A549 (cell line): ENCODE measurements around the gene ORC1.

ENCODE experiments used
- CTCF ChIP-seq: fragments of >200 bp; sonication (Bioruptor Twin); formaldehyde crosslinking; IDR thresholded peaks from 3 replicates; pipeline ENCODE4 v1.5.1; 2016
- EP300 ChIP-seq, 2 experiments: fragments of >200 bp; sonication (Bioruptor Twin); formaldehyde crosslinking; IDR thresholded peaks; 2 replicates in 1 of 2; 3 replicates in 1 of 2; pipeline ENCODE4 v1.6.1; 2016 to 2017
- HDAC2 ChIP-seq: fragments of 200-600 bp; sonication (generic); IDR thresholded peaks from 2 replicates; pipeline ENCODE4 v1.6.1; 2016
- JUN ChIP-seq, 2 experiments: fragments of >200 bp; sonication (Bioruptor Twin); formaldehyde crosslinking; IDR thresholded peaks; 2 replicates in 1 of 2; 3 replicates in 1 of 2; pipeline ENCODE4 v1.6.1; 2016 to 2017
- KDM1A ChIP-seq: fragments of 200-600 bp; sonication (generic); IDR thresholded peaks from 2 replicates; pipeline ENCODE4 v1.6.1; 2016; ENCODE audit warnings: low read depth, mild to moderate bottlenecking
- RNF2 ChIP-seq: fragments of 200-600 bp; sonication (generic); IDR thresholded peaks from 2 replicates; pipeline ENCODE4 v1.6.1; 2016; ENCODE audit warnings: low read depth, mild to moderate bottlenecking, antibody characterized with exemption, moderate library complexity, borderline replicate concordance
- USF2 ChIP-seq: fragments of 450-650 bp; IDR thresholded peaks from 2 replicates; pipeline ENCODE4 v1.6.1; 2014; ENCODE audit warnings: antibody characterized with exemption
- ZFP36 ChIP-seq: fragments of 450-650 bp; IDR thresholded peaks from 2 replicates; pipeline ENCODE4 v1.6.1; 2014; ENCODE audit warnings: borderline replicate concordance; ENCODE audit not compliant: partially characterized antibody
- ZSCAN20 ChIP-seq: fragments of 250-450 bp; sonication (Bioruptor Pico); IDR thresholded peaks from 2 replicates; pipeline ENCODE4 v1.8.0; 2022; ENCODE audit warnings: mild to moderate bottlenecking, moderate library complexity

GRCh38 chr1:52402860-52403240 lies 1.4 kb downstream of the ORC1 start:
- no peak for TF ChIP-seq CTCF
- TF ChIP-seq ZFP36 = no peak
- TF ChIP-seq USF2 = no peak
- TF ChIP-seq KDM1A = no peak
- TF ChIP-seq RNF2 = no peak
- no peak for TF ChIP-seq HDAC2
- no peak for TF ChIP-seq EP300 (IDR thresholded peaks at IDR 0.05)
- TF ChIP-seq ZSCAN20 (CRISPR knock-in tag) = no peak
- no peak for TF ChIP-seq JUN (IDR thresholded peaks at IDR 0.05)
